Immature natural killer cell (primary cell): ENCODE measurements around the gene TRABD2B. TPM values are rescaled to one million over a fixed set of nuclear protein-coding genes. Genes with fewer than 3 reads are reported as not detected.

Source experiments
- DNase-seq, 3 donors: peaks; one replicate each; pipeline ENCODE4 v3.0.0; 2022; ENCODE audit warnings: mixed read lengths in 1 of 3
- H3K27ac Mint-ChIP-seq, 6 donors: one replicate each; pipeline ENCODE4 v1.8.0; 2020; ENCODE audit warnings: mixed read lengths in 6 of 6, mild to moderate bottlenecking in 5 of 6, inconsistent platforms in 4 of 6, moderate library complexity in 3 of 6
- H3K27me3 Mint-ChIP-seq, 3 donors: one replicate each; pipeline ENCODE4 v1.8.0; 2020 to 2021; ENCODE audit warnings: low read depth in 3 of 3, mild to moderate bottlenecking in 3 of 3, mixed read lengths in 3 of 3, moderate library complexity in 3 of 3, inconsistent platforms in 1 of 3
- H3K36me3 Mint-ChIP-seq, 3 donors: one replicate each; pipeline ENCODE4 v1.8.0; 2020; ENCODE audit warnings: mixed read lengths in 3 of 3, inconsistent platforms in 2 of 3, mild to moderate bottlenecking in 2 of 3
- H3K4me1 Mint-ChIP-seq, 2 donors: one replicate each; pipeline ENCODE4 v1.8.0; 2020; ENCODE audit warnings: inconsistent platforms in 2 of 2, mild to moderate bottlenecking in 2 of 2, mixed read lengths in 2 of 2, moderate library complexity in 1 of 2
- H3K4me3 Mint-ChIP-seq, 5 donors: one replicate each; pipeline ENCODE4 v1.8.0; 2020; ENCODE audit warnings: mild to moderate bottlenecking in 5 of 5, mixed read lengths in 5 of 5, inconsistent platforms in 3 of 5, moderate library complexity in 3 of 5
- H3K9me3 Mint-ChIP-seq, 6 donors: one replicate each; pipeline ENCODE4 v1.8.0; 2020; ENCODE audit warnings: mild to moderate bottlenecking in 6 of 6, mixed read lengths in 6 of 6, inconsistent platforms in 4 of 6, moderate library complexity in 3 of 6
- polyA plus RNA-seq, 3 donors: library from polyadenylated mRNA; unstranded; fragments of 300-500 nt; fragmentation: Illumina TruSeq; gene quantifications; one replicate each; pipeline ENCODE4 v1.2.3, GENCODE V29; 2021

Gene TRABD2B
- polyA plus RNA-seq, 3 donors from 2014 or later, result not detected

DNA sequence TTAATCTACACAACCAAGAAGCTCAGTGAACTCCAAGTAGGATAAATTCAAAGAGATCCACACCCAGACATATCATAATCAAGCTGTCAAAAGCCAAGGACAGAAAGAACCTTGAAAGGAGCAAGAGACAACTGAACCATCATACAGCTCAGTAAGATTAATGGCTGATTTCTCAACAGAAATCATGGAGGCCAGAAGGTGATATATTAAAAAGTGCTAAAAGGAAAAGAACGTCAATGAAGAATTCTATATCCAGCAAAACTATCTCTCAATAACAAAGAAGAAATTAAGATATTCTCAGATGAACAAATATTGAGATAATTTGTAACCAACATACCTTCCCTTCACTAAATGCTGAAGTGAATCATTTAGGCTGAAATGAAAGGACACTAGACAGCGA lies 161.8 kb downstream of the TRABD2B start:
- H3K27ac Mint-ChIP-seq, result no peak overlapping the region
- no peak for DNase-seq
- no peak overlapping the region for H3K4me3 Mint-ChIP-seq
- H3K9me3 Mint-ChIP-seq, result peaks cover 0 to 7% (median 0%) of the 10 kb centered on the region in 6 donors
- peaks cover 3 to 6% (median 4%) of the 10 kb centered on the region in 3 donors for H3K27me3 Mint-ChIP-seq
- H3K36me3 Mint-ChIP-seq, result no peaks in the 10 kb centered on the region
- H3K4me1 Mint-ChIP-seq, result no peaks in the 10 kb centered on the region

GRCh38 chr1:47834326-47834725 lies 162.9 kb downstream of the TRABD2B start:
- H3K36me3 Mint-ChIP-seq, result no peaks in the 10 kb centered on the region
- peaks cover 0 to 7% (median 0%) of the 10 kb centered on the region in 6 donors for H3K9me3 Mint-ChIP-seq
- H3K4me1 Mint-ChIP-seq, result no peaks in the 10 kb centered on the region
- no peak overlapping the region for H3K27ac Mint-ChIP-seq
- H3K4me3 Mint-ChIP-seq, result no peak overlapping the region
- no peak for DNase-seq
- peaks cover 0 to 6% (median 4%) of the 10 kb centered on the region in 3 donors for H3K27me3 Mint-ChIP-seq

- no peaks in the 10 kb centered on the region for H3K4me1 Mint-ChIP-seq
- no peak overlapping the region for H3K4me3 Mint-ChIP-seq
- no peak for DNase-seq
- H3K27me3 Mint-ChIP-seq, result peaks cover 0 to 4% (median 0%) of the 10 kb centered on the region in 3 donors
- no peak overlapping the region for H3K27ac Mint-ChIP-seq
- H3K9me3 Mint-ChIP-seq, result peaks cover 0 to 7% (median 0%) of the 10 kb centered on the region in 6 donors
- no peaks in the 10 kb centered on the region for H3K36me3 Mint-ChIP-seq
These were observed 166.4 kb downstream of the TRABD2B start for GRCh38 chr1:47830641-47831333.

- Mint-ChIP-seq H3K36me3 (no peaks in the 10 kb centered on the region), H3K4me3 (no peak overlapping the region), H3K4me1 (no peaks in the 10 kb centered on the region), H3K27ac (no peak overlapping the region), H3K27me3 (peaks cover 0 to 6% (median 0%) of the 10 kb centered on the region in 3 donors), H3K9me3 (peaks cover 0 to 2% (median 0%) of the 10 kb centered on the region in 6 donors)
- DNase-seq, result no peak
These were observed 167.2 kb downstream of the TRABD2B start for GRCh38 chr1:47830021-47830420.

DNA sequence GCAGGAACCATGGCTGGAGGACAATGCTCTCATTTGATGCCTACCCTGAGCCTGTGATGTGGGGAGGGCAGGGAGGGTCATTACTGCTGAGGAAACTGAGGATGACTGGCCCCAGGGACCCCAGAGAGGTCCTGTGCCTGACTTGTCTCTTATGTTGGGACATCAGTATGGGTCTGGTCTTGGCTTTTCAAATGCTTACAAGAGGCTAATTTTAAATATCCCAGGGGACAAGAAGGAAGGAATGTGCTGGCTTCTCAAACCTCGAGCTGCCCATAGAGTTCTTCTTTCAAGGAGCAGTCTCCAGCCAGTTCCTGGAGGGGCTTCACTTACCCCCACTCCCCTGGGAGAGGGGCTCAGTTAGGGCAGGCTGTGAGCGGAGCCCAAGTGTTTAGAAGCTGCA lies 168.2 kb downstream of the TRABD2B start:
- Mint-ChIP-seq H3K9me3 (peaks cover 0 to 2% (median 0%) of the 10 kb centered on the region in 6 donors), H3K27ac (no peak overlapping the region), H3K27me3 (peaks cover 0 to 6% (median 2%) of the 10 kb centered on the region in 3 donors), H3K36me3 (no peaks in the 10 kb centered on the region), H3K4me1 (no peaks in the 10 kb centered on the region), H3K4me3 (no peak overlapping the region)
- DNase-seq, result no peak

GRCh38 chr1:47827109-47827508 lies 170.1 kb downstream of the TRABD2B start:
- H3K36me3 Mint-ChIP-seq, result no peaks in the 10 kb centered on the region
- H3K4me3 Mint-ChIP-seq, result no peak overlapping the region
- no peak for DNase-seq
- peaks cover 0 to 6% (median 2%) of the 10 kb centered on the region in 3 donors for H3K27me3 Mint-ChIP-seq
- no peaks in the 10 kb centered on the region for H3K9me3 Mint-ChIP-seq
- no peak overlapping the region for H3K27ac Mint-ChIP-seq
- H3K4me1 Mint-ChIP-seq, result no peaks in the 10 kb centered on the region

- Mint-ChIP-seq H3K27ac (no peak overlapping the region), H3K9me3 (no peaks in the 10 kb centered on the region), H3K4me1 (no peaks in the 10 kb centered on the region), H3K27me3 (peaks cover 0 to 10% (median 5%) of the 10 kb centered on the region in 3 donors), H3K4me3 (no peak overlapping the region), H3K36me3 (no peaks in the 10 kb centered on the region)
- no peak for DNase-seq
These were observed 172.5 kb downstream of the TRABD2B start for GRCh38 chr1:47824716-47825115.

- Mint-ChIP-seq H3K27me3 (peaks cover 0 to 11% (median 4%) of the 10 kb centered on the region in 3 donors), H3K27ac (no peak overlapping the region), H3K4me3 (no peak overlapping the region), H3K36me3 (no peaks in the 10 kb centered on the region), H3K9me3 (no peaks in the 10 kb centered on the region), H3K4me1 (no peaks in the 10 kb centered on the region)
- no peak for DNase-seq
These were observed 172.9 kb downstream of the TRABD2B start for GRCh38 chr1:47824297-47824696.

DNA sequence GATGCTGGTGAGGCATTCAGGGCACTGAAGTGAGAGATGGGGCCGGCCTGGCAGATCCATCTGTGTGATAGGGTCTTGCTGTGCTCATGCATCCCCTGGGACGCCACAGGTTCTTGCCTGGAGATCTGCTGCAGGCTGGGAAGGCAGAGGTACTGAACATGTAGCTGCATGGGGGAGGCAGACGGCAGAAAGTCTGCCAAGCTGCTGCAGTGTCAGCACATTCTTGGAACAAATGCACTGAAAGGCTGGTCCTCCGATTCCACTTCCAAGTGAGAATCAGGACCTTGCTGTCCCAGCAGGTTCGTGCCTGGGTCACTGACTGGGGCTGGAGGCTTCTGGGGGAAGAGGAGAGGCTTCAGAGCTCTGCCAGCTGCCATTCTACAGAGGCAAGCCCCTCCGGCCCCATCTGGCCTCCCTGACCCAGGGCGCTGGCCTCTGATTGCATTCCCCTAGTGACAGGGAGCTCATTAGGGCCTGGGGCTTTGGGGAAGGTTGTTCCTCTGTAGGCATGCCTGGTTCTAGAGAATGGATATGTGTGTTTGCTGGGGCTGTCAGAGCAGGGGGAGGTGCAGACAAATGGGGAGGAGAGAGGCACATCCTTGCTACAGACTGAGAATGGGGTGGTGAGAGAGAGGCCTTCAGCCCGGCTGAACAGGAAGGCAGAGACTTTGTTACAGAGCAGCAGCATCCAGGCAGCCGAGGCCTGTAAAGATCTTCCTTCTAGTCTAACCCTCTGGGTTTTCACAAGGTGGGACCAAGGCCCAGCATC lies 174.0 kb downstream of the TRABD2B start:
- DNase-seq, result no peak
- H3K27ac Mint-ChIP-seq, result no peak overlapping the region

DNA sequence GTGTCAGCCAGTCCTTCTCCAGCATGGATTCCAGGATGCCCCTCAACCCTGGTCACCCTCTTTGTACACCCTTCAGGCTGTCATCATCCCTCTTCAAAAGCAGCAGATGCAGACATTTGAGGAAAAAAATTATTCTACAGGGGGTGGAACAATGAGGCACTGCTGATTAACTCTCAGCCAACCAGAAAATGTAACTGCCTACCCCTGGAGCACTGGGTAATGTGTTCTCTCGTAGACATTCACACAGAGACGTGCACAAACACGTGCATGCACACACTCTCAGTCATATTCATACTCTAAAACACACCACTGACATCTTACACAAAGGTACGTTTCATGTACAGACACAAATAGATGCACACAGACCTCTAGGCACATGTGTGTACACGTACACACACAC lies 175.4 kb downstream of the TRABD2B start:
- no peak overlapping the region for H3K4me3 Mint-ChIP-seq
- H3K9me3 Mint-ChIP-seq, result no peaks in the 10 kb centered on the region
- H3K36me3 Mint-ChIP-seq, result no peaks in the 10 kb centered on the region
- H3K4me1 Mint-ChIP-seq, result no peaks in the 10 kb centered on the region
- peaks cover 2 to 11% (median 4%) of the 10 kb centered on the region in 3 donors for H3K27me3 Mint-ChIP-seq
- no peak for DNase-seq
- H3K27ac Mint-ChIP-seq, result no peak overlapping the region

More for the DNA sequence above, 174.0 kb downstream of the TRABD2B start:
- Mint-ChIP-seq H3K9me3 (no peaks in the 10 kb centered on the region), H3K4me3 (no peak overlapping the region), H3K36me3 (no peaks in the 10 kb centered on the region), H3K4me1 (no peaks in the 10 kb centered on the region), H3K27me3 (peaks cover under 1 to 11% (median 4%) of the 10 kb centered on the region in 3 donors)

DNA sequence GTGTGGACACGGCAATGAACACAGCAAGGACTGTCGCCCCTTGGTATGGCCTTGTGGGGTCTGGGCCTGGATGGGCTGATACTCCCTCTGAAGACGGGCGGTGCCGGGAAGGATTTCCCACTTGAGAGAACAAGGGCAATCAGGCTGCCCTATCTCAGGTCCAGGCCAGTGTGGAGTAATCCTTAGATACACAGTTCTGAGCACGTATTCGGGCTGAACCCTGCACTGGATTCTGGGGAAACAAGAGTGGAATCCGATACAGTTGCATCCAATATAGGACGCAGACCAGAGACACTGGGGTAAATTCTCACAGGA lies 177.7 kb downstream of the TRABD2B start:
- Mint-ChIP-seq H3K9me3 (no peaks in the 10 kb centered on the region), H3K36me3 (no peaks in the 10 kb centered on the region), H3K27ac (no peak overlapping the region), H3K27me3 (peaks cover 1 to 11% (median 2%) of the 10 kb centered on the region in 3 donors), H3K4me3 (no peak overlapping the region), H3K4me1 (no peaks in the 10 kb centered on the region)
- DNase-seq, result no peak

DNA sequence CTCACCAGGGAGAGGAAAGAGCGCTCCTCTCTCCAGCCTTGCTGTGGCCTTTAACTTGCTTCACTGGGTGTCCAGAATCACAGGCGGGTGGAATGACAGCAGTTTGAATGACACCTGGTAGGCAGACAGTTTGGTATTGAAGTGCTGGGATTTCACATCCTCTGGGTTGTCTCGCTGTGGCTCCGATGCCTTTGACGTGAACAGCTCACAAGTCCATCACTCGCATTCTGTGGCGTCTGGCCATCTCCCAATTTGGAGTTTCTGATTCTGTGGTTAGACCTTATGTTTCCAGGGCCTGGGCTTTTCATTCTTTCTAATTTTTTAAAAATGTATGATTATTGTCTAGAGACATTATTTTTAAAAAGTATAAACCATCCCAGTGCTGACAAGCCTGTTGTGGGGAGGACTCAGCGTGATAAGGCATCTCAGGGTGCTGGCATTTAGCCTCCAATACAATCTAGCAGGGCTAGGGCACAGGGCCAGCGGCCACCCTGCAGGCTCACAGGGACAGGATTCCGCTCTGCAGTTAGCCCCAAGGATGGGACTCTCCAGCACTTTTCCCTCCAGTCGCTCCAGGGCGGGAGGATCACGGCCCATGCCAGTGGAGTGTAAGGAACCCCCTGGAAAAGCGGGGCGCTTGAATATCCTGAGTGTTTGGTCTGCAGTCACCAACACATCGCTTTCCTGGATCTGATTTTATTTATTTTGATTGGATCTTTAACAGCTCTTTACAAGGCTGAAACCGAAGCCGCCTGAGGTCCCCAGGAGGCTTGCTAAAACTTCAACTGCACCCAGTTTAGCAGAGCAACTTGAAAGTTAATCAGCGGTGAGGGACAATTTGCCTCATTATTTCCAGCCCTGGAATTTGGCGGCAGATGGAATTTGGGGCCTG lies 178.3 kb downstream of the TRABD2B start:
- H3K27ac Mint-ChIP-seq, result no peak overlapping the region
- no peaks in the 10 kb centered on the region for H3K36me3 Mint-ChIP-seq
- no peaks in the 10 kb centered on the region for H3K9me3 Mint-ChIP-seq
- H3K4me1 Mint-ChIP-seq, result no peaks in the 10 kb centered on the region
- DNase-seq, result no peak
- H3K27me3 Mint-ChIP-seq, result peaks cover 1 to 11% (median 2%) of the 10 kb centered on the region in 3 donors
- no peak overlapping the region for H3K4me3 Mint-ChIP-seq

DNA sequence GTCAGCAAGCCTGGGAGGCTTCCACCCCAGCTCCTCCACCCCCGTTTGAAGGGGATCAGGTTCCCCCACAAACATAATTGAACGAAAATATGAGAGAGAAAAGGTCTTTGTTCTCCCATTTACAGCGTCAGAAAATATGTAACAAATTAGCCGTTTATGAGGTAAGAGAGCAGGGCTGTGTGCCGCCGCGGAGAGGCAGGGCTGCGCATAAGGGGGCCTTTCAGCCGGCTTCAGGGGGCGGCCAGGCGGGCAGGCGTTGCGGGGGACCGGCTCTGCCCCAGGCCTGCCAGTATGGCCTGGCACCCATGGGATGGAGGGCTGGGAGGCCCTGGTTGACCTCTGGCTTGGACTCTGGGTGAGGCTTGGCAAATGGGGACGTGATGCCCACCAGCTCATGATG lies 179.3 kb downstream of the TRABD2B start:
- Mint-ChIP-seq H3K4me1 (no peaks in the 10 kb centered on the region), H3K27me3 (peaks cover 1 to 11% (median 2%) of the 10 kb centered on the region in 3 donors), H3K36me3 (no peaks in the 10 kb centered on the region), H3K4me3 (no peak overlapping the region), H3K27ac (no peak overlapping the region), H3K9me3 (no peaks in the 10 kb centered on the region)
- DNase-seq, result no peak
